ENCODE results near the gene CHM.
"Not testable (repeated sequence)": the region's sequence is repeated elsewhere in the genome, so short reads cannot be mapped to it uniquely, and the experiment has no call there.

CHM gene

GRCh38 chrX:86047174-86047935 is at the start of gene CHM:
CHM (minus strand) TSS chrX:86047558; CDS start chrX:86047532, 26 bp downstream.
- DNase-seq: no peak

GRCh38 chrX:86078650-86079049 is 31.3 kb upstream of the CHM start:
- no peak for DNase-seq

- DNase-seq: no peak
Measured at GRCh38 chrX:86066998-86067397, 19.6 kb upstream of the CHM start.

GRCh38 chrX:86061407-86061806 is 14.0 kb upstream of the CHM start:
- no peak for DNase-seq

- DNase-seq: no peak
Measured at GRCh38 chrX:86051741-86052140, 4.4 kb upstream of the CHM start.

DNA sequence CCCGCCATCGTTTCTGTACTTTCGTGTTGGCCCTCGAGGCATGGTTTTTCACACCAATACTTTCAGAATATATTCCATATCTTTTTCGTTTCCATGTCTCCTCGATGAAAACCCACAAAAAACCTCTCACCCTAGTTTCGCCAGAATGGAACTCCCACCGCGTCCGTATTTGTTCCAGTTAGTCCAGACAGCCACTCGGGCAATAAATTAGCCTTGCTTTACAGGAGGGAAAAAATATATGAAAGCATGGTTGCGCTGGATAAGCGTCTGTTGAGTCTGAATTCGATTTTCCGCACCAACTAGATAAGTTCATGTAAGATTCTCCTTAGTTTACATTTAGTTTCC is 550 bp upstream of the CHM start:
- DNase-seq: no peak

DNA sequence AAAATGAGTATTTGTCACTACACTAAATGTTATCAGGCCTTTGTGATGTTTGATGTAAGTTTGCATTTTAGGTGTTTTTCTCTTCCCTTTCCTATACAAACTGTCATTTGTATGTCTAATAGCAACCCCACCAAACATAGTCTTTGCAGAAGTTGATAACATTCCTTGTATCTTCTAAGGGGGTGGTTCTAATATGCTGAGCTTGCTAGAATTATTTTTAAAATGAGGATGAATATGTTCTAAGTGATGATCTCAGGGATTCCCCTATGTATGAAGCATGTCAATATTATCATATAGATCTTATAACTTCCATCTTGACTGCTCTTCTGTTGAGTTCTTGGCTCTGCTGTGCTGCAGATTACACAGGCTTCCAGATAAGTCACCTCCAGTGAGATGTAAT is 3.1 kb downstream of the CHM start:
- no peak for DNase-seq

GRCh38 chrX:86039625-86040568 is 7.5 kb downstream of the CHM start:
- no peak for DNase-seq

DNA sequence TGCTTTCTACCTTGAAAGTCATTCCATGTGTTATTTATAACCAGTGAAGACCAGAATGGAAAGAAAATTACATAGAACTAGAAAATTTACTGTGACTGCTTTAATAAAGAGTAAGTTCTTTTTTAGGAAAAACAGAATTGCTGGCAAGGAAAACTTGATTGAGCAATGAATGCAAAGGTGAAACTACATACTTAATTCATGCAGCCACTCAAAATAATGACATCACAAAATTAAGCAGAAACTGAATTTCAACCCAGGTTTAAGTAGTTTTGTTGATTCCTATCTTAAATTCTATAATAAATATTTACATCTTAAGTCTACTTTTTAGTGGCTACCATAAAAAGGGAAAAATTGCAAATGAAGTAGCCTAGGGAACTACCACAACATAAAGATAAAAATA is 14.0 kb downstream of the CHM start:
- no peak for DNase-seq

GRCh38 chrX:86028681-86029080 is 18.7 kb downstream of the CHM start:
- DNase-seq: no peak

GRCh38 chrX:86023811-86024210 is 23.5 kb downstream of the CHM start:
- no peak for DNase-seq

DNA sequence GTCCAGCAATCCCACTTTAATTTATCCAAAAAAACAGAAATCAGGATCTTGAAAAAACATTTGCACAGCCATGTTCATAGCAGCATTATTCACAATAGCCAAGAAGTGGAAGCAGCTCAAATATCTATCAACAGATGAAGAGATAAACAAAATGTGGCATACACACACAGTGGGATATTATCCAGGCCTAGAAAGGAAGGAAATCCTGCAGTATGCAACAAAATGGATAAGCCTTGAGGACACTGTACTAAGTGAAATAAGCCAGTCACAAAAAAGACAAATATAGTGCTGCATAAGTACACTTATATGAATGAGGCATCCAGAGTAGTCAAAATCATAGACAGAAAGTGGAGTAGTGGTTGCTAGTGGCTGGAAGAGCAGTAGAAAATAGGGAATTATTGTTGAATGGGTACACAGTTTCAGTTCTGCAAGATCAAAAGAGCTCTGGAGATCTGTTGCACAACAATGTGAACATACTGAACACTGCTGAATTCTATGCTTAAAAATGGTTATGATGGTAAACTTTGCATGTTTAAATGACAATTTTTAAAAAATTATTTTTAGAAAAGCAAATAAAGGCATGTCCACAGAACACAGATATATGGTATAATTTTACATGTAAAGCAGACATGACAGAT is 25.6 kb downstream of the CHM start:
- DNase-seq: no peak

DNA sequence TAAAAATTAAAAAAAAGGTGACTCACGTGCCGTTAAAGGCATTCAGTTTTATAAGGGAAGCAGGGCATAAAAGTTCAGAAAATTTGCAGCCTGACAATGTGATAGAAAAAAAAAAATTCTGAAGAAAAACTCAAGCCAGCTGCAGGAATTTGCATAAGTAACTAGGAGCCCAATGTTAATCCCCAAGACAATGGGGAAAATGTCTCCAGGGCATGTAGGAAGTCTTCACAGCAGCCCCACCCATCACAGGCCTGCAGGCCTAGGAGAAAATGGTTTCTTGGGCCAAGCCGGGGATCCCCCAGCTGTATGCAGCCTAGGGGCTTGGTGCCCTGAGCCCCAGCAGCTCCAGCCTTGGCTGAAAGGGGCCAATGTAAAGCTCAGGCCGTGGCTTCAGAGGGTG is 31.2 kb downstream of the CHM start:
- no peak for DNase-seq

- DNase-seq: not testable (repeated sequence)
Measured at GRCh38 chrX:86014959-86015358, 32.4 kb downstream of the CHM start.

DNA sequence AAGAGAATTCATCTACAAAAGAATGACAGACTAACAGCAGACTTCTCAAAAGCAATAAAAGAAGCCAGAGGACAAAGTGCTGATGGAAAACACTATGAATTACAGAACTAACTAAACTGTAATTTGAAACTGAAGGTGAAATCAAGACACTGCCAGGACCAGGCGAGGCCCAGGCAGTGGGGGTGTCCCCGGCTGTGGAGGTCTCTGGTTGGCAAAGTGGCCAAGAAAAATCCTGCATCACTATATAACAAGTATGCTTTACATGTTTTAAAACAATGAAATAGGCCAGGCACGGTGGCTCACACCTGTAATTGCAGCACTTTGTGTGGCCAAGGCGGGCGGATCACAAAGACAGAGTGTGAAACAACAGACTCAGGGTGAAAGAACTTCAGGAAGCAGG is 32.9 kb downstream of the CHM start:
- no peak for DNase-seq

- no peak for DNase-seq
Measured at GRCh38 chrX:86013792-86014191, 33.6 kb downstream of the CHM start.

- no peak for DNase-seq
Measured at GRCh38 chrX:86012188-86012587, 35.2 kb downstream of the CHM start.

DNA sequence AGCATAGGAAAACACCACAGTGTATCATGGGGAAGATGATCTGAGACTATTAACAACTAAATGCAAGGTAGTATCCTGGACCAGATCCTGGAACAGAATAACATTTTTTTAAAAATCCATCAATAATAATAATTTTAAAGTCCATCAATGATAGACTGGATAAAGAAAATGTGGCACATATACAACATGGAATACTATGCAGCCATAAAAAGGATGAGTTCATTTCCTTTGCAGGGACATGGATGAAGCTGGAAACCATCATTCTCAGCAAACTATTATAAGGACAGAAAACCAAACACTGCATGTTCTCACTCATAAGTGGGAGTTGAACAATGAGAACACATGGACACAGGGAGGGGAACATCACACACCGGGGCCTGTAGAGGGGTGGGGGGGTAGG is 37.6 kb downstream of the CHM start:
- not testable (repeated sequence) for DNase-seq

DNA sequence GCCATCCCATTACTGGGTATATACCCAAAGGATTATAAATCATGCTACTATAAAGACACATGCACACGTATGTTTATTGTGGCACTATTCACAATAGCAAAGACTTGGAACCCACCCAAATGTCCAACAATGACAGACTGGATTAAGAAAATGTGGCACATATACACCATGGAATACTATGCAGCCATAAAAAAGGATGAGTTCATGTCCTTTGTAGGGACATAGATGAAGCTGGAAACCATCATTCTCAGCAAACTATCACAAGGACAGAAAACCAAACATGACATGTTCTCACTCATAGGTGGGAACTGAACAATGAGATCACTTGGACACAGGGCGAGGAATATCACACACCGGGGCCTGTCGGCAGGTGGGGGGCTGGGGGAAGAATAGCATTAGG is 39.5 kb downstream of the CHM start:
- not testable (repeated sequence) for DNase-seq

DNA sequence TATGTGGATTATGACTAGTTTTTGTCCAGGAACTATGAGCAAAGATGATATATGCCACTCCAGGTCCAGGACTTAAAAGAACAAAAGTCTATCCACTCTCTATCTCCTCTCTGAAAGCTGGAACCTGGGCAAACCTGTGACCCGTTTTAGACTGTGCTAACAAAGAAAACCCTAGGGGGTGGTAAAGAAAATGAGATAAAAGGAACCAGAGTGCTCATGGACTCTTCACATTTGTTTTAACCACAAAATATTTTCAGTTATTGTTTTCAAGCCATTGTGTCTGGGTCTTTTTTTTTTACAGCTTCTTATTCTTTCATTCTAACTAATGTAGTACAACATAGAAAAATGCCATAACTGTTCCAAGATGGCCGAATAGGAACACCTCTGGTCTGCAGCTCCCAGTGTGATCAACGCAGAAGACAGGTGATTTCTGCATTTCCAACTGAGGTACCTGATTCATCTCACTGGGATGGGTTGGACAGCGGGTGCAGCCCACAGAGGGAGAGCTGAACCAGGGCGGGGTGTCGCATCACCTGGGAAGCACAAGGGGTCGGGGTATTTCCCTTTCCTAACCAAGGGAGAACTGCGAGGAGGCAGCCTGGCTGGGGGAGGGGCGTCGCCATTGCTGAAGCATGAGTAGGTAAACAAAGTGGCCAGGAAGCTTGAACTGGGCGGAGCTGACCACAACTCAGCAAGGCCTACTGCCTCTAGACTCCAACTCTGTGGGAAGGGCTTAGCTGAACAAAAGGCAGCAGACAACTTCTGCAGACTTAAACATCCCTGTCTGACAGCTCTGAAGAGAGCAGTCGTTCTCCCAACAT is 45.1 kb downstream of the CHM start:
- no peak for DNase-seq

- no peak for DNase-seq
Measured at GRCh38 chrX:85998954-85999353, 48.4 kb downstream of the CHM start.

DNA sequence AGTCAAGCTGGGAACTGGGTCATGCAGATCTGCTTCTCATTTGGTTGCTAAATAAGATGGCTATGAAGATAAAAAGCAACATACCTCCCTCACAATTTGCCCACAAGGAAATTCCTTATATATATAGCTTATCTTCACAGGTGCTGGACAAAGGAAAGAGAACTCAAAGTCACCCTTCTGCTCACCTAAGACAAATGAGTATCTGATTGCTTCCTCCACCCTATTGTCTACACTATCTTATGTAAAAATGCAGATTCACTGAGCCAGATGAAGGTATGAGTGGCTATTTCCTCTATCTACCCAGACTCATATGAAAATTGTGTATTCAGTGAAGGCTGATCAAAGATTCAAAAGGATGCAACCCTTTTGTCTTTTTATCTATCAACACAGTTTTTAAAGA is 50.8 kb downstream of the CHM start:
- no peak for DNase-seq

GRCh38 chrX:85995641-85996040 is 51.7 kb downstream of the CHM start:
- DNase-seq: no peak
